CD4-positive, CD25-positive, alpha-beta regulatory T cell (primary cell): Measurements from ENCODE around the gene RUBCNL. TPM values are rescaled to one million over a fixed set of nuclear protein-coding genes. Genes with fewer than 3 reads are reported as not detected.

ENCODE experiments used
- ATAC-seq, 2 donors: fragments of 150-1000 bp; cut with Tn5 transposase; one replicate each; pipeline ENCODE4 v1.10.0; 2021; ENCODE audit warnings: low read depth in 2 of 2, moderate number of reproducible peaks in 2 of 2, moderate library complexity in 1 of 2
- DNase-seq, 3 donors: peaks; one replicate each; pipeline versions ENCODE4 v3.0.0 to v3.0.0-alpha.2; 2012 to 2022; ENCODE audit warnings: mixed read lengths in 1 of 3
- H3K27ac ChIP-seq: one replicate; pipeline ENCODE4 v1.7.0; 2013; ENCODE audit warnings: mild to moderate bottlenecking, low read length; ENCODE audit not compliant: insufficient read depth, poor library complexity, severe bottlenecking
- H3K27me3 ChIP-seq: one replicate; pipeline ENCODE4 v1.7.0; 2013; ENCODE audit warnings: low read length; ENCODE audit not compliant: control insufficient read depth, insufficient read depth
- H3K36me3 ChIP-seq: one replicate; pipeline ENCODE4 v1.7.0; 2013; ENCODE audit warnings: mild to moderate bottlenecking, low read length, moderate library complexity; ENCODE audit not compliant: control insufficient read depth, insufficient read depth
- H3K4me1 ChIP-seq: 2 replicates; pipeline ENCODE4 v1.7.0; 2013; ENCODE audit warnings: mild to moderate bottlenecking, low read length; ENCODE audit not compliant: insufficient read depth, control insufficient read depth, poor library complexity, severe bottlenecking
- H3K4me3 ChIP-seq: one replicate; pipeline ENCODE4 v1.7.0; 2013; ENCODE audit warnings: low read depth, mild to moderate bottlenecking, low read length, moderate library complexity
- H3K9me3 ChIP-seq, 2 experiments: 1 replicate in 1 of 2; 2 replicates in 1 of 2; pipeline ENCODE4 v1.7.0; 2013; ENCODE audit warnings: low read length in 2 of 2, mild to moderate bottlenecking in 1 of 2, moderate library complexity in 1 of 2; ENCODE audit not compliant: control insufficient read depth in 2 of 2
- H3K27ac Mint-ChIP-seq, 3 donors: one replicate each; pipeline ENCODE4 v1.8.0; 2020 to 2022; ENCODE audit warnings: mild to moderate bottlenecking in 3 of 3, mixed read lengths in 3 of 3, moderate library complexity in 2 of 3
- H3K27me3 Mint-ChIP-seq: one replicate; pipeline ENCODE4 v1.8.0; 2022; ENCODE audit warnings: mild to moderate bottlenecking, mixed read lengths
- H3K36me3 Mint-ChIP-seq: one replicate; pipeline ENCODE4 v1.8.0; 2020; ENCODE audit warnings: mixed read lengths
- H3K4me1 Mint-ChIP-seq, 4 donors: one replicate each; pipeline ENCODE4 v1.8.0; 2020 to 2022; ENCODE audit warnings: mixed read lengths in 4 of 4, mild to moderate bottlenecking in 1 of 4
- H3K4me3 Mint-ChIP-seq, 4 donors: one replicate each; pipeline ENCODE4 v1.8.0; 2020 to 2022; ENCODE audit warnings: mild to moderate bottlenecking in 4 of 4, mixed read lengths in 4 of 4, moderate library complexity in 3 of 4
- H3K9me3 Mint-ChIP-seq, 7 donors: one replicate each; pipeline ENCODE4 v1.8.0; 2020 to 2022; ENCODE audit warnings: mixed read lengths in 7 of 7, mild to moderate bottlenecking in 3 of 7, moderate library complexity in 2 of 7
- polyA plus RNA-seq, 4 donors: library from polyadenylated mRNA; unstranded; fragments of 300-500 nt; fragmentation: Illumina TruSeq; gene quantifications; one replicate each; pipeline ENCODE4 v1.2.3, GENCODE V29; 2021
- total RNA-seq: library from RNA; stranded (reverse); gene quantifications from one replicate; pipeline ENCODE4 v1.2.3, GENCODE V29; 2022

RUBCNL gene
- total and polyA plus RNA-seq, 5 donors from 2014 or later: 0.05 to 0.38 (median 0.14) TPM; not detected in 1

- H3K27me3 Mint-ChIP-seq: peaks cover 15% of the 10 kb centered on the region
- no peak for ATAC-seq
Observed at GRCh38 chr13:46355901-46356590, 31.0 kb downstream of the RUBCNL start.

DNA sequence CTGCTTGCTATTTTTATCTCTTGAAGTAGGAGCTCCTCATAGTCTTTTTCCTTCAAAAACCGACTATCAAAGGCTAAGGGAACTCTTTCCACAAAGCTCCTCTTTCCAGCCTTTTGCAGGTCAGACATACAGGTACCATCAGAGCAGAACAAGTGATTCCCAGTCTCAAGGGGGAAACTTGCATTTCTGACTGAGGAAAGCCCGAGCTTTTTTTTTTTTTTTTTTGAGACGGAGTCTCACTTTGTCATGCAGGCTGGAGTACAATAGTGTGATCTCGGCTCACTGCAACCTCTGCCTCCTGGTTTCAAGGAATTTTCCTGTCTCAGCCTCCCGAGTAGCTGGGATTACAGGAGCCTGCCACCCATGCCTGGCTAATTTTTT, 32.0 kb downstream of the RUBCNL start:
- H3K27ac ChIP-seq: no peak overlapping the region
- H3K36me3 ChIP-seq: no peaks in the 10 kb centered on the region
- no peak overlapping the region for H3K4me3 ChIP-seq
- no peak overlapping the region for H3K4me3 Mint-ChIP-seq
- H3K27me3 ChIP-seq: no peaks in the 10 kb centered on the region
- H3K36me3 Mint-ChIP-seq: no peaks in the 10 kb centered on the region
- peaks cover 0 to 6% (median 0%) of the 10 kb centered on the region in 4 donors for H3K4me1 Mint-ChIP-seq
- DNase-seq: no peak
- H3K27me3 Mint-ChIP-seq: peaks cover 15% of the 10 kb centered on the region
- no peaks in the 10 kb centered on the region for H3K9me3 ChIP-seq
- H3K9me3 Mint-ChIP-seq: peaks cover 0 to 5% (median 1%) of the 10 kb centered on the region in 7 donors
- no peak overlapping the region for H3K27ac Mint-ChIP-seq
- no peak for ATAC-seq
- no peaks in the 10 kb centered on the region for H3K4me1 ChIP-seq

More at GRCh38 chr13:46355901-46356590, 31.0 kb downstream of the RUBCNL start:
- DNase-seq: no peak
- H3K27ac ChIP-seq: no peak overlapping the region
- H3K36me3 ChIP-seq: no peaks in the 10 kb centered on the region
- no peaks in the 10 kb centered on the region for H3K4me1 ChIP-seq
- no peaks in the 10 kb centered on the region for H3K36me3 Mint-ChIP-seq
- peaks cover 0 to 5% (median 2%) of the 10 kb centered on the region in 7 donors for H3K9me3 Mint-ChIP-seq
- H3K4me1 Mint-ChIP-seq: peaks cover 0 to 6% (median 0%) of the 10 kb centered on the region in 4 donors
- H3K27me3 ChIP-seq: no peaks in the 10 kb centered on the region
- no peak overlapping the region for H3K27ac Mint-ChIP-seq
- H3K4me3 ChIP-seq: no peak overlapping the region
- H3K4me3 Mint-ChIP-seq: no peak overlapping the region
- no peaks in the 10 kb centered on the region for H3K9me3 ChIP-seq

DNA sequence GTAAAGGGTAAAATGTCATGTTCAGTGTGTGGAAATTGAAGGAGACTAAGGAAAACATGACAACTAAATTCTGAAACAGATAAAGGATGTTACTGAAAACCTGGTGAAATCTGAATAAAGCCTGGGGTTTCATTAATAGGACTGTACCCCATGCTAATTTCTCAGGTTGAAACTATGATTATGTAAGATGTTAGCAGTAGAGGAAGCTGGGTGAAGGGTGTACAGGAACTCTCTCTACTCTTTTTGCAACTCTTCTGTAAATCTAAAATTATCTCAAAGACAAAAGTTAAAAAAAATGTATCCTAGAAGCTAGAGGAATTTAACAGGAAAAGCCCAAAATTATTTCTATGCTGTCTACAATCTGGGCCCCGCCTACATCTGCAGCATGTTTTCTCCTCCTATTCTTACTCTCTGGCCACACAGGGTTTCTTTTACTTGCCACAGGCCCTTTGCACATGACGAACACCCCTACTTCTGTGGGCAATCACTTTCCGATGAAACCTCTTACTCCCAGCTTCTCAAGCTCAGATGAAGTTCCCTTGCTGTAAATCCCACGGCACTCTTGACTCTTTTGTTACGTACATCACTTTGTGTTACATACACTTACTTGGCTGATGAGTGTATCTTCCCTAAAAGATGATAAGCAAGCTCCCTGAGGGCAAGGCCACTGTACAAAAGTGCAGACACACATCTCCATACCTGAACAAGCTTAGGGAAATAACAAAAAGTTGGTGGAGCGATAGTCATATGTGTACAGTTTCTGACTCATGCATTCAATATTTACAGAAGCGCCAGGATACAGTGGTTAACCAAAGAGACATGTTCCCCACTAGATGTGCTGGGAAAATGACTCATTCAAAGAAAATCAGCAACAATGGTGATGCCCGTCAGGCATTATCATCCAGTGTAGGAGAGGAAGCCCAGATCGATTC, 32.6 kb downstream of the RUBCNL start:
- peaks cover 0 to 6% (median 0%) of the 10 kb centered on the region in 4 donors for H3K4me1 Mint-ChIP-seq
- H3K9me3 ChIP-seq: no peaks in the 10 kb centered on the region
- H3K36me3 ChIP-seq: no peaks in the 10 kb centered on the region
- peak in 1 of 3 donors; percentile 6 for DNase-seq
- ATAC-seq: peak; percentile 58 to 65
- no peak overlapping the region for H3K4me3 Mint-ChIP-seq
- H3K9me3 Mint-ChIP-seq: peaks cover 0 to 5% (median 1%) of the 10 kb centered on the region in 7 donors
- H3K27me3 Mint-ChIP-seq: peaks cover 11% of the 10 kb centered on the region
- no peaks in the 10 kb centered on the region for H3K27me3 ChIP-seq
- H3K4me1 ChIP-seq: no peaks in the 10 kb centered on the region
- peak overlapping the region in 1 of 3 donors; percentile 3 for H3K27ac Mint-ChIP-seq
- no peak overlapping the region for H3K27ac ChIP-seq
- H3K4me3 ChIP-seq: no peak overlapping the region
- H3K36me3 Mint-ChIP-seq: no peaks in the 10 kb centered on the region

DNA sequence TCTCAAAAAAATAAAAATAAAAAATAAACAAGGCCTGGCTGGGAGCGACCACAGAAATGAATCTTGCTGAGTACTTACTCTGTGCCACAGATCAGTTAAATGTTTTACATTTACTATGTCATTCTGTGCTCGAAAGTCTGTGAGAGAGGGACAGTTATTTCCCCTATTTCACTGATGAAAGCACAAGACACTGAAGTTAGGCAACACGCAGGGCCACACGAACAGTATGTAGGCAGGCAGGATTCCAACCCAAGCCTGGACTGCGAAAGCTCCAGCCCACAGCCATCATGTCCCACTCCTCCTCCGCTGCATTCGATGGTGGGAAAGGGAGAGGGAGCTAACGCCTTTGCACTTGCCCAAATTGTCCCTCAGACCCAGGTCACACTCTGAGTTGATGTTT, 34.2 kb downstream of the RUBCNL start:
- H3K27ac ChIP-seq: no peak overlapping the region
- Mint-ChIP-seq H3K4me3 (no peak overlapping the region), H3K27me3 (peaks cover 11% of the 10 kb centered on the region), H3K9me3 (peaks cover 0 to 5% (median 2%) of the 10 kb centered on the region in 7 donors), H3K36me3 (no peaks in the 10 kb centered on the region), H3K4me1 (peaks cover 0 to 6% (median 0%) of the 10 kb centered on the region in 4 donors), H3K27ac (no peak overlapping the region)
- DNase-seq (no peak), ATAC-seq (no peak)
- H3K27me3 ChIP-seq: no peaks in the 10 kb centered on the region
- H3K4me1 ChIP-seq: no peaks in the 10 kb centered on the region
- H3K9me3 ChIP-seq: no peaks in the 10 kb centered on the region
- no peaks in the 10 kb centered on the region for H3K36me3 ChIP-seq
- no peak overlapping the region for H3K4me3 ChIP-seq

DNA sequence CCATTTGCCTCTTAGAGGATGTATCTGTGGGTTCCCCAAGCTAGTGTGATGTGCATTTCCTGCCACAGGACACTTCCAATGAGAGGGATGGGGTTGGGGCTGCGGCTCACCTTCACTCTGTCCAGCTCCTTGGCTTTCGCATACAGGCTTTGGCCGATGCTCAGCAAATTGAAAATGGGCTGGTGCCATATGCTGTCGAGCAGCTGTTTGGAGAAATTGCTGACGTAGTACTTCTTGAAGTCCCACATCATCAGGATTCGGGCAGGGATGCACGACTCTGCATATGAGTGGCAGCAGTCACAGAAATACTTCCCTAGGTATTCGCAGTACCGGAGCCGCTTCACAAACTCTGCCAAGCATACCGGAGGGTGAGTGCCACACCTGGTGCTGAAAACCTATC, 37.0 kb downstream of the RUBCNL start:
- Mint-ChIP-seq H3K4me1 (peaks cover 0 to 6% (median 0%) of the 10 kb centered on the region in 4 donors), H3K27me3 (peaks cover 13% of the 10 kb centered on the region), H3K9me3 (peaks cover 0 to 5% (median 2%) of the 10 kb centered on the region in 7 donors), H3K36me3 (no peaks in the 10 kb centered on the region), H3K27ac (no peak overlapping the region), H3K4me3 (no peak overlapping the region)
- no peak for DNase-seq
- Histone ChIP-seq H3K27me3 (no peaks in the 10 kb centered on the region), H3K36me3 (no peaks in the 10 kb centered on the region), H3K9me3 (no peaks in the 10 kb centered on the region), H3K4me3 (no peak overlapping the region), H3K27ac (no peak overlapping the region), H3K4me1 (no peaks in the 10 kb centered on the region)
- ATAC-seq: no peak

- Histone ChIP-seq H3K4me3 (no peak overlapping the region), H3K36me3 (no peaks in the 10 kb centered on the region)
- H3K4me1 Mint-ChIP-seq: no peaks in the 10 kb centered on the region
Observed at GRCh38 chr13:46348961-46349360, 38.1 kb downstream of the RUBCNL start.

GRCh38 chr13:46347277-46347676, 39.8 kb downstream of the RUBCNL start:
- Histone ChIP-seq H3K27ac (no peak overlapping the region), H3K4me3 (no peak overlapping the region), H3K9me3 (no peaks in the 10 kb centered on the region), H3K36me3 (no peaks in the 10 kb centered on the region), H3K4me1 (no peaks in the 10 kb centered on the region), H3K27me3 (no peaks in the 10 kb centered on the region)
- H3K27me3 Mint-ChIP-seq: peaks cover 13% of the 10 kb centered on the region
- H3K9me3 Mint-ChIP-seq: peaks cover 0 to 5% (median 0%) of the 10 kb centered on the region in 7 donors
- no peak for DNase-seq
- H3K4me1 Mint-ChIP-seq: no peaks in the 10 kb centered on the region
- no peak overlapping the region for H3K27ac Mint-ChIP-seq
- no peak for ATAC-seq
- H3K36me3 Mint-ChIP-seq: no peaks in the 10 kb centered on the region
- H3K4me3 Mint-ChIP-seq: no peak overlapping the region

More at GRCh38 chr13:46348961-46349360, 38.1 kb downstream of the RUBCNL start:
- Mint-ChIP-seq H3K27me3 (peaks cover 13% of the 10 kb centered on the region), H3K36me3 (no peaks in the 10 kb centered on the region), H3K27ac (no peak overlapping the region), H3K9me3 (peaks cover 0 to 5% (median 0%) of the 10 kb centered on the region in 7 donors), H3K4me3 (no peak overlapping the region)
- Histone ChIP-seq H3K27ac (no peak overlapping the region), H3K27me3 (no peaks in the 10 kb centered on the region), H3K4me1 (no peaks in the 10 kb centered on the region), H3K9me3 (no peaks in the 10 kb centered on the region)
- no peak for DNase-seq
- no peak for ATAC-seq
